Neutrophil (primary cell): ENCODE data around the gene REPIN1.

Source experiments
- H3K27ac ChIP-seq: fragments of 200-600 bp; sonication (generic); 2 replicates; pipeline ENCODE4 v1.5.1; 2016; ENCODE audit warnings: mild to moderate bottlenecking, moderate library complexity
- H3K27me3 ChIP-seq: fragments of 200-600 bp; sonication (generic); 2 replicates; pipeline ENCODE4 v1.6.0; 2016; ENCODE audit warnings: mild to moderate bottlenecking
- H3K36me3 ChIP-seq: fragments of 200-600 bp; sonication (generic); 2 replicates; pipeline ENCODE4 v1.5.1; 2017
- H3K4me1 ChIP-seq, 2 experiments: fragments of 200-600 bp in 1 of 2; sonication (generic) in 1 of 2; 1 replicate in 1 of 2; 2 replicates in 1 of 2; pipeline versions ENCODE4 v1.5.1 to v1.6.1; 2013 to 2016; ENCODE audit warnings: low read depth in 1 of 2, low read length in 1 of 2, mild to moderate bottlenecking in 1 of 2, moderate library complexity in 1 of 2; ENCODE audit not compliant: control insufficient read depth in 1 of 2, insufficient read depth in 1 of 2
- H3K4me3 ChIP-seq, 2 experiments: fragments of 200-600 bp in 1 of 2; sonication (generic) in 1 of 2; 1 replicate in 1 of 2; 2 replicates in 1 of 2; pipeline ENCODE4 v1.5.1; 2013 to 2016; ENCODE audit warnings: low read depth in 1 of 2, low read length in 1 of 2, mild to moderate bottlenecking in 1 of 2, moderate library complexity in 1 of 2
- H3K9me3 ChIP-seq: fragments of 200-600 bp; sonication (generic); 2 replicates; pipeline ENCODE4 v1.5.1; 2016
- CTCF ChIP-seq: fragments of 200-600 bp; sonication (generic); IDR thresholded peaks from 2 replicates; pipeline ENCODE4 v1.5.1; 2016; ENCODE audit warnings: antibody characterized with exemption

REPIN1 gene

DNA sequence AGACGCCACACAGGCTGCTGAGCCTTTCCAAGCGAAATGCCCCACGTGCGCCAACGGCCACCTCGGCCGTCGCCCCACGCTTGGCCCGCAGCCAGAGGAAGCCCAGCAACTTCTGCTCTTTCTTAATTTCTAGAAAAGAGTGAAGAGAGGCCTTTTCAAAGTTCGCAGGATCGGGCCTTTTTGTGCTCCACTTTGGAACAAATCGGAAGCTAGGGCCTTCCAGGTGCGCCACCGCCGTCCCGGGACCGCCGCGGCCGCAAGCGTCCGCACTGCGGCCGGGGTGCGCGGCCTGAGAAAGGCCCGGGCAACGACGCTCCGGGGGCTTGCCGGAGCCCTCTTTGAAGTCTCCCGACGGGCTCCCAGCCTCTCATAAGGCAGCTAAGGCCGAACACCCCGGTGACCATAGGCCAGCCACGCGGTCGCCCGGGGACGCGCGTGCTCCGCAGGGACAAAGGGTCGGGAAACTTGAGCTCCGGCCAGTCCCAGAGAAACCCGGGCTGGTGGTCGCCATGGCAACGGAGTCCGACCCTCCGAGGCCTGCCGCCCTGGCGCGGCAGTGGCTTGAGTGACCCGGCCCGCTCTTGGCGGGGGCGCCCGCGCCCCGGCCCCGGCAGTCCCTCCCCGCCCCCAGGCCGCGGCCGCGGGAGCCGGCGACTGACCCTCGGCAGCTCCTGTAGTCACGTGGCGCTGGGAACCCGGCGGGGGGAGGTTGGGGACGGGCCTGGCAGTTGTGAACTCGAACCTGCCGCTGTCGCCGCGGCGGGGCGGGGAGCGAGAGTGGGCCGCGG is at the start of gene REPIN1:
REPIN1 (plus strand) TSS at position 727 of the 788 bp plus-strand sequence. CDS start 890 bp downstream, outside the sequence.
- Histone ChIP-seq H3K9me3 (no peaks in the 10 kb centered on the region), H3K4me1 (peaks cover 60 to 67% of the 10 kb centered on the region in 2 experiments), H3K27ac (peak within 1 kb of the TSS; percentile 92), H3K27me3 (no peaks in the 10 kb centered on the region), H3K4me3 (peak within 1 kb of the TSS; percentile 91 to 95), H3K36me3 (peaks cover 23% of the 10 kb centered on the region)
- TF ChIP-seq CTCF = no peak

DNA sequence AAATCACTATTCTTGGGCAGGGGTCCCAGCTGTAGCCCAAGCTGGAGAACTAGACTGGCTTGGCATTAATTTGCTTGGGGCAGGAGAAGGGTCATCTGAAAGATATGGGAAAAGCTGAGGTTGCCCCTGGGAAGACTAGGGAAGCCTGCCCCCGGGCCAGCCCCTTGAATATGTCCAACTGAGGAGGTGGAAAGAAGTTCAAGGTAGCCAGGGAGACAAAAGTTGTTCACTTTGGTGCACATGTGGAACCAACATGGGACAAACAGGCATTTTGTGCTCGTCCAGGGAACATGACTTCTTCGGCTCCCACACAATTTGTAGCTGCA is 46.9 kb upstream of the REPIN1 start:
- H3K4me3 ChIP-seq = peak overlapping the region in 1 of 2 experiments; percentile 89
- peak overlapping the region; percentile 92 for H3K27ac ChIP-seq
- TF ChIP-seq CTCF = no peak
- H3K4me1 ChIP-seq = peaks cover 45 to 46% of the 10 kb centered on the region in 2 experiments
- no peaks in the 10 kb centered on the region for H3K9me3 ChIP-seq
- no peaks in the 10 kb centered on the region for H3K27me3 ChIP-seq
- no peaks in the 10 kb centered on the region for H3K36me3 ChIP-seq

DNA sequence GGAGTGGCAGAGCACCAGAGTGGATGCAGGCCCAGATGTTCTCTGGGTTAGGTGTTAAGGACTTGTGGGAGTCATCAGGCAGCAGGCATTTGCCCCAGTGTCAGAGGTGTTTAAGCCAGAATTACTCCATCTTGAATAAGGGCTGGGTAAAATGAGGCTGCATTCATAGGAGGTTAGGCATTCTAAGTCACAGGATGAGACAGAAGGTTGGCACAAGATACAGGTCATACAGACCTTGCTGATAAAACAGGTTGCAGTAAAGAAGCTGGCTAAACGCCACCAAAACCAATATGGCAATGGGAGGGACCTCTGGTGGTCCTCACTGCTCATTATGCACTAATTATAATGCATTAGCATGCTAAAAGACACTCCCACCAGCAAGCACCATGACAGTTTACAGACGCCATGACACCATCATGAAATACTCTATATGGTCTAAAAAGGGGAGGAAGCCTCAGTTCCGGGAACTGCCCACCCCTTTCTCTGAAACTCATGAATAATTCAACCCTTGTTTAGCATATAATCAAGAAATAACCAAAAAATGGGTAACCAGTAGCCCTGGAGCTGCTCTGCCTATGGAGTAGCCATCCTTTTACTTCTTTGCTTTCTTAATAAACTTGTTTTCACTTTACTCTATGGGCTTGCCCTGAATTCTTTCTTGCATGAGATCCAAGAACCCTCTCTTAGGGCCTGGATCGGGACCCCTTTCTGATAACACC is 46.3 kb upstream of the REPIN1 start:
- no peak for TF ChIP-seq CTCF
- H3K4me1 ChIP-seq = peaks cover 50 to 52% of the 10 kb centered on the region in 2 experiments
- peak overlapping the region; percentile 89 to 90 for H3K4me3 ChIP-seq
- no peaks in the 10 kb centered on the region for H3K9me3 ChIP-seq
- H3K27ac ChIP-seq = peak overlapping the region; percentile 92
- no peaks in the 10 kb centered on the region for H3K36me3 ChIP-seq
- H3K27me3 ChIP-seq = no peaks in the 10 kb centered on the region

- H3K27me3 ChIP-seq = no peaks in the 10 kb centered on the region
- peaks cover 3% of the 10 kb centered on the region for H3K36me3 ChIP-seq
- no peak for TF ChIP-seq CTCF
- H3K4me3 ChIP-seq = peak within 1 kb of the TSS; percentile 89 to 90
- peaks cover 53 to 54% of the 10 kb centered on the region in 2 experiments for H3K4me1 ChIP-seq
- no peaks in the 10 kb centered on the region for H3K9me3 ChIP-seq
- H3K27ac ChIP-seq = peak within 1 kb of the TSS; percentile 92
Measured at GRCh38 chr7:150322833-150323681, 45.6 kb upstream of the REPIN1 start, which contains the start of the genes ACTR3C and LRRC61. Gene ACTR3C (minus strand): TSS chr7:150323545. CDS start chr7:150295296, 28,249 bp downstream. Gene LRRC61 (plus strand): TSS chr7:150323355. CDS start chr7:150336862, 13,507 bp downstream.

- H3K4me1 ChIP-seq = peaks cover 53 to 54% of the 10 kb centered on the region in 2 experiments
- H3K36me3 ChIP-seq = peaks cover 10% of the 10 kb centered on the region
- no peak for TF ChIP-seq CTCF
- no peaks in the 10 kb centered on the region for H3K27me3 ChIP-seq
- H3K4me3 ChIP-seq = peak overlapping the region; percentile 89 to 90
- peak overlapping the region; percentile 92 for H3K27ac ChIP-seq
- H3K9me3 ChIP-seq = no peaks in the 10 kb centered on the region
Measured at GRCh38 chr7:150323682-150324372, 44.8 kb upstream of the REPIN1 start.
